ENCODE data around the gene DEPDC1B.
"Not testable (repeated sequence)": the region's sequence is repeated elsewhere in the genome, so short reads cannot be mapped to it uniquely, and the experiment has no call there.

Gene DEPDC1B

DNA sequence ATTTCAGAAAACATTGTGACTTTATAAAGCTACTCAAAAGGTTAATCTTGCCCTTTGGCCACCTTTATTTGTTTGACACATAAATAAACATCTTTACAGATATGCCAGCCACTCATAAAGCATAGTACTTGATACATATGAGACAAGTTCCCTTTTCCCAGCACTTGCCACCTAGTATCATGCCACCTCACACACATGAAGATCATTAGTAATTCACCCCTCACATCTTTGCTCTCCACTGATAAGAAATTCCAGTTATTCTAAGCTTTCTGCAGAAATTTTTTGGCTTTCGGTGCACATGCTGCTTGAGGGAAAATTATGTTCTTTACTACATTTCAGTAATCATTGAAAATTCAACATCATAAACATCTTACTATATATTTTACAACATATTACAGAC is 59.1 kb downstream of the DEPDC1B start:
- no peak for DNase-seq (ENCODE audit: low read depth)

DNA sequence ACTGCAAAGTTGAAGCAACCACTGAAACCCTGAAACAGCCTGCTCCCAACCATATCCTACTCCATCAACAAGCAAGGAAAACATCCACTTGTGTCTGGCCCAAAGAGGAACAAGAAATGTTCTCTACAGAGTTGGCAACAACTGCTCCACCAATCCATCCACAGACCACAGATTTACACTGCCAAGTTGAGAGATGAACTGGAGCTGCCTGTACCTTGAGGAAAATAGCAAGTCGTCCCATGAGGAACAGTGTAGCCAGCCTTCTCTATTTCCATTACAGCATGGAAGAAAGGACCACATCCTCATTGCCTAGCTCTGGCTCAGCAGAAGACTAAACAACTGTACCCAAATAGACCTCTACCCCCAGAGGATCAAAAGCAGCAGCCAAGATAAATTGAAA is 60.4 kb downstream of the DEPDC1B start:
- DNase-seq (ENCODE audit: low read depth) = no peak

DNA sequence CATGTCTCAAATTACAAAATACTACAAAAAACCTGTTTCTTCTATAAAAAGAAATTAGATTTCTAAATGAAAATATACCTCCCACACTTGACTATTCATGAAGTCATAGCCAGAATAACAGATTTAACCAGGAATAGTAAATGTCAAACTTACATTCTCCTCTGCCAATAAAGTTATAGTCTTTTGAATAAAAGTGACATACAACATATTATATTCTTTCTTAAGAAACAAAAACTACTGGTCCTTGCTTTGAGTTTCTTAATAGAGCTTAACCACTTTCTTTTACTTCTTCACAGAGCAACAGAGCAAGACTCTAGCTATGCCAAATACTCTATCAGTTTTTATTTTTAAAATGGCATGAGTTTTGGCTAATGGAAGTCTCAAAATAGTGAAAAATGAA is 61.7 kb downstream of the DEPDC1B start:
- no peak for DNase-seq (ENCODE audit: low read depth)

DNA sequence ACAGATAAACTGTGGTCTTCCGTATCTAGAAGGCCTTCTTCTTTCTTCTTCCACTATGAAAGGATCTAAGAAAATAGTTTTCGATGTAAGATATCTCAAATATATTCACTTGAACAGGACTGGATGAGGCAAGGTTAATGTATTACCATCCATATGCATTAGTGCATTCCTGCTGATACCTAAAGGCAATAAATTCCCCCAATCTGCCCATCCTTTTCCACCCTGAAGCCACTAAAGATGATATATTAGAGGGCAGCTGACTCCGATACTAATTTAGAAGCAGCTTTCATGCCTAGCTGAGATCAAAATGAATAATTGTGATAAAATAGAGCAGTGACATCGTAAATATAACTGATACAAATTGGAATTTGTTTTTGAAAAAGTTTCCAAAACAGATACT is 63.3 kb downstream of the DEPDC1B start:
- DNase-seq (ENCODE audit: low read depth) = no peak

DNA sequence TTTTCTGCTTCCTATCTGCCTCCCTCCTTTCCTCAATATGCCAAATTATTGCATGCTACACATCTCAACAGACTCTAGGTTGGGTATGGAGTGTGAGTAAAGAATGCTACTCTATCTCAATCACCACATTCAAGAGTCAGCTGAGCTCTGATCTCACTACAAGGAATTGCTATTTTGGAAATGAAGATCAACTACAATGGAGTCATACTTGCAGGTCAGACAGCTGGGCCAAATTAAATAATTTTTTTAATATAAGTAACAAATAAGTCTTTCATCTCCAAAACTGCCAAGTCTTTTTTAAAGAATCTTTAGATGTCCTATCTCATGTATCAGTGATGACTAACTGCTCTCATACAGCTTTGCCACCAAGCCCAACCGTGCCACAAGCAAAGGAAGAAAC is 64.0 kb downstream of the DEPDC1B start:
- DNase-seq (ENCODE audit: low read depth) = no peak

DNA sequence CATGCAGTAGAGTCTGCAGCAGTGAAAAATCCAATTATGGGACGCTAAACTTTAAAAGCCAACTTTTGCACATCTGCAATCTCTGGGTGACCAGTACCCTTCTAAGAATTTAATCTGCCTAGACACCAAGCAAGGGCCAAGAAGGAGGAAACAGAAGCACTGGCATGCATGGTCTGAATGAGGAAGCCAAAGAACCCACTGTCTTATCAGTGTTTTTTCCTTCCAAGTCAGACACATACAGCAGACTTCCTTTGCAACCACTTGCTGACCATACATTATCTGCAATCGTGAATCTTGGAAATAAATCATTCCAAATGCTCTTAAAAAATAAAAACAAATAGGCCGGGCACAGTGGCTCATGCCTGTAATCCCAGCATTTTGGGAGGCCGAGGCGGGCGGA is 65.9 kb downstream of the DEPDC1B start:
- no peak for DNase-seq (ENCODE audit: low read depth)

DNA sequence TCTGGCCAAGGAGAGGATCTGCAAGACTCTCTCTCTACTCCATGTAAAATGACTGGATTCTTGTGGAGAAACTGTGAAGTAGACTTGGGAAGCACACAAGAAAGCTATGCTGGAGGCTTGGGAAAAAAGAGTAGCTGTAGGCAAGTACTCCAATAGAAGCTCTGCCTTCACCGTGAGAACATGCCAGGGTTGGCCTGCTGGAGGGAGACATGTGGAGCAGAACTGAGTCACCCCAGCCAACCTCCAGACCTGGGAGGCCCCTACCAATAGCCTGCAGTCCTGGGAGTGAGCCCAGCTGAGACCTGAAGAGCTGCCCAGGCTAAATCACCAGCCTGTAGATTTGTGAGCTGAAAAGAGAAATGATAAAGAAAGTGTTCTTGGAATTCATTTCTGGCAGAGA is 66.6 kb downstream of the DEPDC1B start:
- DNase-seq (ENCODE audit: low read depth) = no peak

DNA sequence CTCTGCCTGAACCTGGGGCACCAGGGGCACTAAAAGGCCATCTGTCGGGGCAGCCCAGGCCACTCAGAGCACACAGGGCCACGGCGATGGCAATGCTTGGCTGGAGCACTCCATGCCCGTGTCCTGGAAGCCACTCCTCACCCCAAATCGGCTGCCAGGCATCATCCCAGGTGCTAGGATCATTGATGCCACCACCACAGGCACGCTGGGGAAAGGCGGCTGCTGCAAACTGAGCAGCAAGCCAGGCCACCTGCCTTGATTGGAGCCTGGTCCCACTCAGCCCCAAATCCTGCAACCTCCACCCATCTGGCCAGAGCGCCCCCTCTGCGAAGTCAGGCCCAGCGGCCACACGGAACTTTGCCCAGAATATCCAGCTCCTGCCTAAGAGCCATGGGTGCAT is 67.8 kb downstream of the DEPDC1B start:
- DNase-seq (ENCODE audit: low read depth) = no peak

DNA sequence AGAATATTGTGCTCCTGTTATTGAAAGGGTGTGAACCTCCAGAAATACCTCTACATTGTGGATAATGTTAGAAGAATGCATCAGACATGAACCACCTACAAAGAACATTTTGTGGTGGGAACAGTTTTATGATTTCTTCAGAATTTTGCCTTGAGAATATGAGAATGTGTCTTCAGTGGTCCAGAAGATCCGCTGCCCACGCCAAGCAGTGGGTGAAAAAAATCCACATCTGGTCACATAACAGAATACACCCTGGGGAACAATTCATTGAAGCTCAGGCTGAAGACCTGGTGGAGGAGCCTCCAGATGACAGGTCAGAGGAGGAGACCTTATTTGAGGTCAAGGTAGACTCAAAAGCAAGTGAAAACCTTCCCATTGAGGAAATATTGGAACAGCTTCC is 69.1 kb downstream of the DEPDC1B start:
- no peak for DNase-seq (ENCODE audit: low read depth)

DNA sequence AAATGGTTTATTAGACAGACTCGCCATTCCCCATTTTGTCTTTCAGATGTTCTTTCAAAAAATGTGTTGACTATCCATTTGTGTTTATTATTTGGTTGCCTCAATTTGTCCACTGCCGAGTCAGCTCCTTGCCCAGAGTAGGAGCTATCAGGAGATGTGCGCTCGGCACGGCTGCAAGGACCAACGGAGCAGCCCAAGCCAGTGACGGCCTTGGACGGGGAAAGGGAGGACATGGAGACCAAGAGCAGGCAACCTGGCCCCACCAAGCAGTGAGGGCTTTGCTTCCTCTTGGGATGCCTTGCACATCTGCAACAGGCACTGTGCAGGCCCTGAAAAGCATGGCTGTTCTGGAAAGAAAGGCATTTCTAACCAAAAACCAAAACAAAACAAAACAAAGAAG is 69.8 kb downstream of the DEPDC1B start:
- DNase-seq (ENCODE audit: low read depth) = no peak

DNA sequence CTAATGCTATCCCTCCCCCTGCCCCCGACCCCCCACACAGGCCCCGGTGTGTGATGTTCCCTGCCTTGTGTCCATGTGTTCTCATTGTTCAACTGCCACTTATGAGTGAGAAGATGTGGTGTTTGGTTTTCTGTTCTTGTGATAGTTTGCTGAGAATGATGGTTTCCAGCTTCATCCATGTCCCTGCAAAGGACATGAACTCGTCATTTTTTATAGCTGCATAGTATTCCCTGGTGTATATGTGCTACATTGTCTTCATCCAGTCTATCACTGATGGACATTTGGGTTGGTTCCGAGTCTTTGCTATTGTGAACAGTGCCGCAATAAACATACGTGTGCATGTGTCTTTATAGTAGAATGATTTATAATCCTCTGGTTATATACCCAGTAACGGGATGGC is 75.1 kb downstream of the DEPDC1B start:
- not testable (repeated sequence) for DNase-seq (ENCODE audit: low read depth)

DNA sequence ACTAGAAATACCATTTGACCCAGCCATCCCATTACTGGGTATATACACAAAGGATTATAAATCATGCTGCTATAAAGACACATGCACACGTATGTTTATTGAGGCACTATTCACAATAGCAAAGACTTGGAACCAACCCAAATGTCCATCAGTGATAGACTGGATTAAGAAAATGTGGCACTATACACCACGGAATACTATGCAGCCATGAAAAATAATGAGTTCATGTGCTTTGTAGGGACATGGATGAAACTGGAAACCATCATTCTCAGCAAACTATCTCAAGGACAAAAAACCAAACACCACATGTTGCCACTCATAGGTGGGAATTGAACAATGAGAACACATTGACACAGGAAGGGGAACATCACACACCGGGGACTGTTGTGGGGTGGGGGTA is 79.2 kb downstream of the DEPDC1B start:
- not testable (repeated sequence) for DNase-seq (ENCODE audit: low read depth)

DNA sequence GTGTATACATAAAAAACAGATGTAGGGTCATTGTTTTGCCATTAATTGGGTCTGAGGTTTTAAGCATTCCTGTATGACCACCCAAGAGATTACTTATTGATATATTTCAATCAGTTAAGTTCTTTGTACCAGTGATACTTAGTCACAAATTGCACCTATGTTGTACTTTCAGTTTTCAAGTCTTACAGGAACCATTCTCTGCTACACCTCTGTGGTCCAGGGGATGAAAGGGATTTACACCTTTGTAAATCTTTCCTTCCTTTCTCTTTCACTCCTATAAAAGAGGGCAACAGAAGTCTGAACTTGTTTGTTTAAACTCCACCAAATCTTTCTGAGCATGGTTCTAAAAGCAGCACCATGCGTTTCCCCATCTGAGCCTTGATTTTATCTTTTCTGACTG is 86.1 kb downstream of the DEPDC1B start:
- DNase-seq (ENCODE audit: low read depth) = no peak

DNA sequence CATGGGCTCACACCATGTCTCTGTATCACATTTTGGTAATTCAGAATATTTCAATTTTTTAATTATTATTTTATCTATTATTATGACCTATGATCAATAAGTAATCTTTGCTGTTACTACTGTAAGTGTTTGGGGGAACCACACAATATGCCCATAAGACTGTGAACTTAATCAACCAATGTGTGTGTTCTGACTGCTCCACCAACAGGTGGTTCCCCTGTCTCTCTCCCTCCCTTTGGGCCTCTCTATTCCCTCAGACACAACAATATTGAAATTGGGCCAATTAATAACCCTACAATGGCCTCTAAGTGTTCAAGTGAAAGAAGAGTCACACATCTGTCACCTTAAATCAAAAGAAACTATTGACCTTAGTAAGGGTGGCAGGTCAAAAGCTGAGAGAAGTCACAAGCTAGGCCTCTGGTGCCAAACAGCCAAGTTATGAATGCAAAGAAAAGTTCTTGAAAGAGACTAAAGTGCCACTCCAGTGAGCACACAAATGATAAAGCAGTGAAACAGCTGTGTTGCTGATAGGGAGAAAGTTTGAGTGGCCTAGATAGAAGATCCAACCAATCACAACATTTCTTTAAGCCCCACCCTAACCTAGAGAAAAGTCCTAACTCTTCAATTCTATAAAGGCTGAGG is 88.7 kb downstream of the DEPDC1B start:
- DNase-seq (ENCODE audit: low read depth) = no peak

DNA sequence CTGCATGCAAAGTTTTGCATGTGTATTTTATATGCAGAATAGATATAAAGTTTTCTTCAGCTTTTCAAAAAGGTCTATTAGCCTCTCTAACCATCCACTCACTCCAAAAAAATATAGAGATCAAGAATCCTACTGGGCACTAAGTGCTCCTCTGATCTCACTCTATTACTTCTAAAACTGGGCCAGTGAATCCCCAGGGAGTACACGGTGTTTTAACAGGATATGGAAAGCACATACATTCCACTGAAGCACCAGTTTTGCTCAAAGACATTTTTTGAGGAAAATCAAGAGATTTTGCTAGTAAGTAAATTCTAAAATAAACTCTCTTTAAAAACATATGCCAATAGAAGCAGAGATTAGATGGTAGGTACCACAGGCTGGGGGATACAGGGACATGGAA is 95.2 kb downstream of the DEPDC1B start:
- DNase-seq (ENCODE audit: low read depth) = no peak

DNA sequence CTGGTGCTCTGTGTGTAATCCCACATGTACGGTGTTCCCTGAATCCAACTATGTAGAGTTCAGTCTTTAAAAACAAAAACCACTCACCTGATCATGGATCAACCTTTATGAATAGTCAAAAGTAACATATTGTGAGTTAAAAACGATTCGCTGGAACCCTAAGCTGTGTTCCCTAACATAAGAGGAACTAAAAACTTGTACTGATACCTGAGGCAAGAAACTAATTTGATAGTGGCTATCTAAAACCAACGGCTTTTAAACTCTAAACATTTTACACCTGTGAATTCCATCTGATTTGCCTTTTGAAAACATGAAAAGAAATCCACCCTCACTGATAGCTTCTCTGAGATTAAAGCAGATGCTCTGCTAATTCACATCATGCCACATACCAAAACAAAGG is 101.5 kb downstream of the DEPDC1B start:
- no peak for DNase-seq (ENCODE audit: low read depth)

DNA sequence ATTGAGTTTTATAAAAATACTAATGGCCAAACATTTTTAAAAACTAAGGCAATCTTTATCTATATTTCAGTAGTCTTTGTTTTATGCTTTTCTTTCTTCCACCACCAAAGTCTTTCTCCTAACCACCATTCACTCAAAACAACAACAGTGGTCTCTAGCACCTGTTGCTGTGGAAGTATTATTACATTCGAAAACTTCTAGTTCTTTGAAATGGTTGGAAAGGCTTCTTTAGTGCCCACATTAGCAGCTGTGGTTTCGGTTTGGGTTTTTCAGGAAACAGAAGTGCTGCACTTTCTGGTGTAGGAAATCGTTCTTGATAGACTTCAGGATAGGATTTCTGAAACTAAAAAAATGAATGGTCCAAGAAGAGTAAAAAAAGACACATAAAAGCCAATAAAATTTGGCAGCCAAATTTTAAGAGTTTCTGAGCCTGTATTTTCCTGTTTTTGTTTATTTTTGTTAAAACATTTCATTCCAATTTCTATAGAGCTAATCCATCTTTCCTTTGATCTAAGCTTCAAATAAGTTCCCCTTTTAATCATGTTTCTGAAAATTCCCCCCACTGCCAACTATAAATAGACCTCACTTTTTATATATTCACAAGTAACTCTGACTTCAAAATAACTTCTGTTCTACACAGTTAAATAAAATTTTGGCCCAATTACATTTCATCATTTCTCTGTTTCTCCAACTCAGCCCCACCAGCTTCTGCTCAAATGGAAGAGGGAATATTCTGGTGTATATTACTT is 102.2 kb downstream of the DEPDC1B start:
- DNase-seq (ENCODE audit: low read depth) = no peak

DNA sequence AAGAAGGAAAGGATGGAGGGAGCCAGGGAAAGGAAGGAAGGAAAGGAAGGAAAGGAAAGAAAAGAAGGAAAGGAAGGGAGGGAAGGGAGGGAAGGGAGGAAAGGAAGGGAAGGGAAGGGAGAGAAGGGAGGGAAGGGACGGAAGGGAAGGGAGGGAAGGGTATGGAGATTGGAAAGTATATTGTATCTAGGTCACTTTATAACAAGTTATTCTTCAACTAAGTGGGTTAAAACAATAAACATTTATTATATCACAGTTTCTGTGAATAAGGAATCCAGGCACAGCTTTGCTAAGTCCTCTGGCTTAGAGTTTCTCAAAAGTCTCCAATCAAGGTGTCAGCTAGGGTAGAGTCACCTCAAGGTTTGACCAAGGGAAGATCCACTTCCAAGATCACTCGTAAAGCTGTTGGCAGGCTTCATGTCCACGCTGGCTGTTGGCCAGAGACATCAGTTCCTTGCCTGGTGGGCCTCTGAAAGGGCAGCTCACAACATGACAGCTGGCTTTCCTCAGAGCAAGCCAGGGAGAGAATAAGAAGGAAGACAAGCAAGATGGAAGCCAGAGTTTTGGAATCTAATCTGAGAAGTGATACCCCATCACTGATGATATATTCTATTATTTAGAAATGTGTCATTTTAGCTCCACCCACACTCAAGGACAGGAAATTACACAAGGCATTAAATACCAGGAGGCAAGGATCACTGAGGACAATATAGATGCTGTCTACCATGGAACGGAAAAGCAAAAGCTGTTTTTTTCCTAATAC is 105.1 kb downstream of the DEPDC1B start:
- DNase-seq (ENCODE audit: low read depth) = no peak

DNA sequence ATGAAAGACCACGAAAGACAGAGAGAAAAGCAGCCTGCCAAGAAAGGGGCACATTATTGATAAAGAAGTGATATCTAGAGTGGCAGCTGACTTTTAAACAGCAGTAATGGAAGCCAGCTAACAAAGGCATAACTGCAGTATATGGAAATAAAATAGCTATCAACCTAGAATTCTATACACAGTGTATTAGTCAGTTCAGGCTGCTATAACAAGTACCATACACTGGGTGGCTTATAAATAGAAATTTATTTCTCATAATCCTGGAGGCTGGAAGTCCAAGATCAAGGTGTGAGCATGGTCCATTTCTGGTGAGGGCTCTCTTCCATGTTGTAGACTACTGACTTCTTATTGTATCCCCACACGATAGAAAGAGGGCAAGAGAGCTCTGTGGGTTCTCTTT is 109.8 kb downstream of the DEPDC1B start:
- DNase-seq (ENCODE audit: low read depth) = no peak

DNA sequence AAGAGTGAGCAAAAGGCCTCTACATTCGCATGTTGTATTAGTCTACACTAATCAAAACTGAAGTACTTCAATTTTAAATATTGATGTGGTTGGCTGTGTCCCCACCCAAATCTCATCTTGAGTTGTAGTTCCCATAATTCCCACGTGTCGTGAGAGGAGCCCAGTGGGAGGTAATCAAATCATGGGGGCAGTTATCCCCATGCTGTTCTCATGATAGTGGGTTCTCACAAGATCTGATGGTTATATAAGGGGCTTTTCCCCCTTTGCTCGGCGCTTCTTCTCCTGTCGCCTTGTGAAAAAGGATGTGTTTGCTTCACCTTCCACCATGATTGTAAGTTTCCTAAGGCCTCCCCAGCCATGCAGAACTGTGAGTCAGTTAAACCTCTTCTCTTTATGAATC is 112.7 kb downstream of the DEPDC1B start:
- not testable (repeated sequence) for DNase-seq (ENCODE audit: low read depth)

DNA sequence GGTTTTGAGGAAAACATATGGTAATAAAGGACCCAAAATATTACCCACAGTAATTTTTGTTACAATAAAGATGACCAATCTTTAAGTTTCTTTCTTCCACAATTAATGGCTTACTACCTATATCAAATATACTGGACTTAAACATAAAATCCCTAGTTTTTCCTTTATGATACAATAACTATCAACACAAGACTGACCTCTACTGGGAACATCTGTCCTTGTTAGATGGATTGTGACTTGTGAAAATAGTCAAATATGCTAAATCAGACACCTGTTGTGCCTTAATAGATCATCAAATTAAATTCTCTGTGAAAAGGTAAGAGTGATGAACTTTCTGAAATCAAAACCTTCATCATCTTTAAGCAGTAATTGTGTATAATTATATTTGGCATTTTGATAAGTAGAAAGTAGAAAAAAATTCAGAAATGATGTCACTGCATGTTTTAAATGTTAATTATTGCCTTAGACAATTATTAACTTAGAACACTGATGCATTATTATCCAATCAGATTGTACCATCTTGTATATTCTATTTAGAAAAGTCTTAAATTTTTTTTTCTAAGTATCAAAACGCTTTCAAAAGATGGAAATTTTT is 113.6 kb downstream of the DEPDC1B start:
- no peak for DNase-seq (ENCODE audit: low read depth)

DNA sequence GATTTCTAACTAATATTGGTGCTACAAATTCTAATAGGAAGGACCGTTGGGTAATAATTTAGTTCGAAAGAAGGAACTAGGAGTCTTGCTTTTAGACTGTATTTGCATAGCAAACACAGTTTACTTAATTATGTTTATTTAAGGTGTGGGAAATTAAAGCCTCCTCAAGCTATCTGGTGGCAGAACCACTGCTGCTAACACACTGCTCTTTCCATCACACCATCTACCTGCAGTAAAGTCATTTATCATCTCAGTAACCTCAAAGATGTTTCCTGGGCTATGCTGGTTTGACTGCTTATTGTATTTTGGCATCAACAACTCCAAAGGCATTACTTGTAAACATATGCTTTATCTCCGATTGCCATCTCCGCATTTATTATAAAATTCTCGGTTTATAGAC is 114.3 kb downstream of the DEPDC1B start:
- DNase-seq (ENCODE audit: low read depth) = no peak

DNA sequence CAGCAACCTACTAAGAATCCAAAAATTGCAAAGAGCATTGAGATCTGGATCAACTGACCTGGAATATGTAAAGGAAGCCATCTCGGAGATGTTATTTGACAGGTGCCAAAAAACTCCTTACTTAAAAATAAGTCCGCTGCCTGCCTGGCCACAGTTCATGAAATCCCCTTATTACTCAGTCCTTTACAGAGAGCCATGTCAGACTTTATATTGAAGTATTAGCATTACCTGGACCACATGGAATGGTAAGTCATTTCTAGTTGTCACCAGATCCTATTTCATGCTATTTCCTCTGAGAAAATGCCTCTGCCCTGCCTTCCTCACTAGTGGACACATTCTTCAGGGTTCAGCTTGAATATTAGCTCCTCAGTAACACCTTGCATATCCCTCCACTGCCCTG is 115.7 kb downstream of the DEPDC1B start:
- no peak for DNase-seq (ENCODE audit: low read depth)
